ENCODE measurements around the gene ZNF556. TPM values are rescaled to one million over a fixed set of nuclear protein-coding genes. Genes with fewer than 3 reads are reported as not detected.
A peak's percentile ranks its signal among the peaks of the same experiment; 100 is the strongest.

The ZNF556 gene
- under 1 TPM in 3 of 7 donors, not detected in 4; 0.22 to 0.27 (median 0.26) TPM for total RNA-seq
- under 1 TPM in 2 of 3 donors, not detected in 1; under 0.01 to 0.02 TPM for polyA plus RNA-seq
- long read RNA-seq, donor 1 = 0 reads
- long read RNA-seq, donor 2 = 0 reads

GRCh38 chr19:2867025-2867991 lies at the start of gene ZNF556:
ZNF556 (plus strand) TSS chr19:2867335; CDS start chr19:2867422, 87 bp downstream.
- H3K36me3 ChIP-seq = no peaks in the 10 kb centered on the region
- H3K27me3 ChIP-seq (replicated peaks in 1 of 7) = no peaks in the 10 kb centered on the region
- H3K4me1 ChIP-seq = no peaks in the 10 kb centered on the region
- H3K4me3 ChIP-seq = peak within 1 kb of the TSS in 3 of 8 donors; percentile 11 to 19 (median 15)
- no peaks in the 10 kb centered on the region for H3K9me3 ChIP-seq
- no peak within 1 kb of the TSS for H3K27ac ChIP-seq
- no peak for TF ChIP-seq POLR2A (IDR thresholded peaks at IDR 0.05)
- TF ChIP-seq POLR2AphosphoS5 (IDR thresholded peaks at IDR 0.05) = no peak
- no peak for TF ChIP-seq CTCF (IDR thresholded peaks at IDR 0.05 in 8 of 11, conservative IDR thresholded peaks at IDR 0.05 in 3 of 11)
- intact Hi-C loops (cut with DNase I; ENCODE audit: low total_unique reads) = no loop called here
- 86 to 90% (median 88%) methylated on average over 36 of the region's 36 CpGs for WGBS, 5 donors
- no peak for DNase-seq

- 0 to 1% (median 1%) methylated on average over 11 to 64 of the region's 64 CpGs for WGBS, 5 donors
- Histone ChIP-seq H3K27ac (peak within 1 kb of the TSS in 6 of 8 donors; percentile 55 to 85 (median 72)), H3K36me3 (peaks cover 0 to 28% (median 5%) of the 10 kb centered on the region in 6 donors), H3K4me1 (peaks cover 0 to 22% (median 18%) of the 10 kb centered on the region in 6 donors), H3K4me3 (peak within 1 kb of the TSS; percentile 58 to 98 (median 80)), H3K27me3 (replicated peaks in 1 of 7) (no peaks in the 10 kb centered on the region), H3K9me3 (no peaks in the 10 kb centered on the region)
- intact Hi-C loops (cut with DNase I; ENCODE audit: low total_unique reads) = no loop called here
- peak; percentile 99 for DNase-seq
- TF ChIP-seq POLR2AphosphoS5 (IDR thresholded peaks at IDR 0.05) = peak; percentile 81 to 88 (median 83)
- peak in 1 of 3 donors; percentile 18 for TF ChIP-seq POLR2A (IDR thresholded peaks at IDR 0.05)
- peak; percentile 96 to 100 (median 99) for TF ChIP-seq CTCF (IDR thresholded peaks at IDR 0.05 in 8 of 11, conservative IDR thresholded peaks at IDR 0.05 in 3 of 11)
Measured at GRCh38 chr19:2819540-2820111, 47.5 kb upstream of the ZNF556 start, which contains the start of gene ZNF554. ZNF554 (plus strand) TSS chr19:2819868; CDS start chr19:2820072, 204 bp downstream.

GRCh38 chr19:2820112-2820702 lies 46.9 kb upstream of the ZNF556 start:
- TF ChIP-seq CTCF (IDR thresholded peaks at IDR 0.05 in 8 of 11, conservative IDR thresholded peaks at IDR 0.05 in 3 of 11) = no peak
- TF ChIP-seq POLR2A (IDR thresholded peaks at IDR 0.05) = no peak
- TF ChIP-seq POLR2AphosphoS5 (IDR thresholded peaks at IDR 0.05) = no peak
- WGBS, 5 donors = 3 to 19% (median 4%) methylated on average over 3 to 36 of the region's 36 CpGs
- H3K36me3 ChIP-seq = peaks cover 0 to 22% (median 5%) of the 10 kb centered on the region in 6 donors
- H3K27ac ChIP-seq = peak overlapping the region in 6 of 8 donors; percentile 55 to 85 (median 72)
- DNase-seq = no peak
- peaks cover 0 to 22% (median 18%) of the 10 kb centered on the region in 6 donors for H3K4me1 ChIP-seq
- no peaks in the 10 kb centered on the region for H3K9me3 ChIP-seq
- H3K27me3 ChIP-seq (replicated peaks in 1 of 7) = no peaks in the 10 kb centered on the region
- peak overlapping the region; percentile 58 to 98 (median 80) for H3K4me3 ChIP-seq
- intact Hi-C loops (cut with DNase I; ENCODE audit: low total_unique reads) = no loop called here

All from spleen (tissue), 13 donors.